Measurements from ENCODE around the gene PLEKHF1. TPM values are rescaled to one million over a fixed set of nuclear protein-coding genes. Genes with fewer than 3 reads are reported as not detected.

The PLEKHF1 gene
- total and polyA plus RNA-seq, 2 of the 13 experiments (the other 11 are each of a cell fraction or from before 2014, with no cell fraction given), result 2.9 to 3.8 TPM

DNA sequence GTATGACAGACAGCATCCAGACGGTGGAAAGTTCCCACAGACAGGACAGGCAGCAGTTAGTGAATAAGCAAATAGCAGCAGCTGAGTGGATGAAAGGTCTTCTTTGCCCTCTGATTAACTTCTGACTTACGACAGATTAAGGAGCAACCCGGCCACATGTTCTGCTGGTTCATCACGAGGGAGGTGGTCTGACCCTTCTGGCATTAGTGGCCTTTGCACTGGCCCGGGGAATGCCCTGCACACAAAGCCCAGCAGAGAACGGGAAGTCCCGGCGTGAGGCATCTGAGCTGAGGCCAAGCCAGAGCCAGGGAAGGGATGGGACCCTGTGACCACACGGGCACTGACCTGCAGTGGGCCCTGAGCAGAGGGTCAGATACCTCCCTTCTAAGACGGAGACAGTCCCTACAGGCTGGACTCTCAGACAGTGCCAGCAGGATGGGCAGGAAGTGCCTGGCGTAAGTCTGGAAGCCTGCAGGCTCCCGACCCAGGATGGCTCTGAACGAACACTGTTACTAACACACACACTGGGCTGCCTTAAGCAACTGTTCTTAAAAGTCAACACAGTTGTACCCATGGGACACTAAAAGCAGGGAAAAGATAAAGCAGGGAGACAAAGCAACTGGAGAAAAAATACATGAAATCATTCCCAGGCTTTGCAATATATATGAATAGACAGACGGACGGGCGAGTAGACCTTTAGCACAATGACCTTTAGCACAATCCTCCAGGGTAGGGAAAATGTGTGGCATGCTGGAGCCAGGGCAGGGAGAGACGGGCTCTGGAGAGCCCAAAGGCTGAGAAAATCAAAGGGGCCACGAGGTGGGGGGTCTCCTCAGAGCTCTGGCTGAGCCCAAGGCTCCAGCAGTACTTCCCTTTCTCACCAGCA lies 43.5 kb downstream of the PLEKHF1 start (continued):
- TF ChIP-seq YEATS2 (CRISPR knock-in tag; IDR thresholded peaks at IDR 0.05; ENCODE audit: borderline replicate concordance), result no peak
- TF ChIP-seq MAX (IDR thresholded peaks at IDR 0.05), result peak; percentile 94
- TF ChIP-seq ZNF616 (CRISPR knock-in tag; IDR thresholded peaks at IDR 0.05; ENCODE audit: low read depth), result no peak
- no peak for TF ChIP-seq CHD2 (IDR thresholded peaks at IDR 0.05; ENCODE audit: low read depth, low read length)
- no peak for TF ChIP-seq DZIP1 (CRISPR knock-in tag; IDR thresholded peaks at IDR 0.05)
- 0 out of 2 replicates have a peak, but pooled peaks have one; percentile 39 for TF ChIP-seq KDM2A (CRISPR knock-in tag; IDR thresholded peaks at IDR 0.05; ENCODE audit: borderline replicate concordance, low read depth)
- TF ChIP-seq RXRA (CRISPR knock-in tag; IDR thresholded peaks at IDR 0.05), result peak; percentile 85
- peak; percentile 52 to 87 for TF ChIP-seq POLR2A (IDR thresholded peaks at IDR 0.05; ENCODE audit: insufficient read depth in 1 of 2, low read depth in 2 of 2, low read length in 2 of 2)
- TF ChIP-seq, protein P1, sequence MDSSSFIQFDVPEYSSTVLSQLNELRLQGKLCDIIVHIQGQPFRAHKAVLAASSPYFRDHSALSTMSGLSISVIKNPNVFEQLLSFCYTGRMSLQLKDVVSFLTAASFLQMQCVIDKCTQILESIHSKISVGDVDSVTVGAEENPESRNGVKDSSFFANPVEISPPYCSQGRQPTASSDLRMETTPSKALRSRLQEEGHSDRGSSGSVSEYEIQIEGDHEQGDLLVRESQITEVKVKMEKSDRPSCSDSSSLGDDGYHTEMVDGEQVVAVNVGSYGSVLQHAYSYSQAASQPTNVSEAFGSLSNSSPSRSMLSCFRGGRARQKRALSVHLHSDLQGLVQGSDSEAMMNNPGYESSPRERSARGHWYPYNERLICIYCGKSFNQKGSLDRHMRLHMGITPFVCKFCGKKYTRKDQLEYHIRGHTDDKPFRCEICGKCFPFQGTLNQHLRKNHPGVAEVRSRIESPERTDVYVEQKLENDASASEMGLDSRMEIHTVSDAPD (CRISPR knock-in tag; IDR thresholded peaks at IDR 0.05), result no peak
- TF ChIP-seq JUN (CRISPR knock-in tag; IDR thresholded peaks at IDR 0.05), result no peak
- TF ChIP-seq ZBTB10 (CRISPR knock-in tag; IDR thresholded peaks at IDR 0.05; ENCODE audit: borderline replicate concordance), result no peak
- TF ChIP-seq, protein P2, sequence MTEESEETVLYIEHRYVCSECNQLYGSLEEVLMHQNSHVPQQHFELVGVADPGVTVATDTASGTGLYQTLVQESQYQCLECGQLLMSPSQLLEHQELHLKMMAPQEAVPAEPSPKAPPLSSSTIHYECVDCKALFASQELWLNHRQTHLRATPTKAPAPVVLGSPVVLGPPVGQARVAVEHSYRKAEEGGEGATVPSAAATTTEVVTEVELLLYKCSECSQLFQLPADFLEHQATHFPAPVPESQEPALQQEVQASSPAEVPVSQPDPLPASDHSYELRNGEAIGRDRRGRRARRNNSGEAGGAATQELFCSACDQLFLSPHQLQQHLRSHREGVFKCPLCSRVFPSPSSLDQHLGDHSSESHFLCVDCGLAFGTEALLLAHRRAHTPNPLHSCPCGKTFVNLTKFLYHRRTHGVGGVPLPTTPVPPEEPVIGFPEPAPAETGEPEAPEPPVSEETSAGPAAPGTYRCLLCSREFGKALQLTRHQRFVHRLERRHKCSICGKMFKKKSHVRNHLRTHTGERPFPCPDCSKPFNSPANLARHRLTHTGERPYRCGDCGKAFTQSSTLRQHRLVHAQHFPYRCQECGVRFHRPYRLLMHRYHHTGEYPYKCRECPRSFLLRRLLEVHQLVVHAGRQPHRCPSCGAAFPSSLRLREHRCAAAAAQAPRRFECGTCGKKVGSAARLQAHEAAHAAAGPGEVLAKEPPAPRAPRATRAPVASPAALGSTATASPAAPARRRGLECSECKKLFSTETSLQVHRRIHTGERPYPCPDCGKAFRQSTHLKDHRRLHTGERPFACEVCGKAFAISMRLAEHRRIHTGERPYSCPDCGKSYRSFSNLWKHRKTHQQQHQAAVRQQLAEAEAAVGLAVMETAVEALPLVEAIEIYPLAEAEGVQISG (CRISPR knock-in tag; IDR thresholded peaks at IDR 0.05), result 0 out of 2 replicates have a peak, but pooled peaks have one; percentile 36
- TF ChIP-seq AKAP8 (CRISPR knock-in tag; IDR thresholded peaks at IDR 0.05), result no peak
- TF ChIP-seq ZNF264 (CRISPR knock-in tag; IDR thresholded peaks at IDR 0.05), result peak; percentile 94
- TF ChIP-seq XRCC5 (optimal IDR thresholded peaks at IDR 0.05; ENCODE audit: low read length), result peak; percentile 41
- no peak for TF ChIP-seq ZNF598 (CRISPR knock-in tag; IDR thresholded peaks at IDR 0.05; ENCODE audit: borderline replicate concordance)
- TF ChIP-seq ARNT2 (CRISPR knock-in tag; IDR thresholded peaks at IDR 0.05; ENCODE audit: low read depth), result peak; percentile 55; the same call in 1 of the 2 replicates
- TF ChIP-seq NFE2L1 (CRISPR knock-in tag; IDR thresholded peaks at IDR 0.05; ENCODE audit: borderline replicate concordance), result no peak
- TF ChIP-seq U2AF1 (optimal IDR thresholded peaks at IDR 0.05; ENCODE audit: low read depth, low read length), result no peak
